HuH-7 (cell line): ENCODE data around the gene ARGFX.
"Not testable (repeated sequence)": the region's sequence is repeated elsewhere in the genome, so short reads cannot be mapped to it uniquely, and the experiment has no call there.

Experiments used
- DNase-seq: peaks from one replicate; pipeline ENCODE4 v3.0.0; 2011; ENCODE audit warnings: low spot score

Gene ARGFX

GRCh38 chr3:121567649-121568048 is at the start of gene ARGFX:
TSS of gene ARGFX (plus strand) at chr3:121567949. CDS start at chr3:121570714, 2,765 bp downstream.
- no peak for DNase-seq

GRCh38 chr3:121517953-121518655 is 49.6 kb upstream of the ARGFX start:
- DNase-seq = no peak

GRCh38 chr3:121520510-121520909 is 47.2 kb upstream of the ARGFX start:
- no peak for DNase-seq

- DNase-seq = no peak
Measured at GRCh38 chr3:121529308-121529707, 38.4 kb upstream of the ARGFX start.

- no peak for DNase-seq
Measured at GRCh38 chr3:121531269-121531668, 36.5 kb upstream of the ARGFX start.

- no peak for DNase-seq
Measured at GRCh38 chr3:121542924-121543323, 24.8 kb upstream of the ARGFX start.

GRCh38 chr3:121545049-121545573 is 22.6 kb upstream of the ARGFX start:
- DNase-seq = peak; percentile 40

- DNase-seq = peak; percentile 90
Measured at GRCh38 chr3:121545574-121546455, 21.9 kb upstream of the ARGFX start, which contains the start of gene POLQ. TSS of gene POLQ (minus strand) at chr3:121545988. CDS start at chr3:121545877, 111 bp downstream.

GRCh38 chr3:121552379-121552778 is 15.4 kb upstream of the ARGFX start:
- DNase-seq = peak; percentile 62

- DNase-seq = no peak
Measured at GRCh38 chr3:121552797-121553196, 15.0 kb upstream of the ARGFX start.

- DNase-seq = no peak
Measured at GRCh38 chr3:121557426-121557934, 10.3 kb upstream of the ARGFX start.

- DNase-seq = no peak
Measured at GRCh38 chr3:121562148-121562547, 5.6 kb upstream of the ARGFX start.

- no peak for DNase-seq
Measured at GRCh38 chr3:121566773-121567172, 976 bp upstream of the ARGFX start.

GRCh38 chr3:121574449-121574848 is 6.7 kb downstream of the ARGFX start:
- DNase-seq = no peak

GRCh38 chr3:121581691-121582090 is 13.9 kb downstream of the ARGFX start:
- DNase-seq = no peak

- DNase-seq = no peak
Measured at GRCh38 chr3:121584418-121584817, 16.7 kb downstream of the ARGFX start.

- no peak for DNase-seq
Measured at GRCh38 chr3:121592856-121593702, 25.3 kb downstream of the ARGFX start, which contains the start of gene FBXO40. TSS of gene FBXO40 (plus strand) at chr3:121593379. CDS start at chr3:121620576, 27,197 bp downstream.

- not testable (repeated sequence) for DNase-seq
Measured at GRCh38 chr3:121593806-121594205, 26.1 kb downstream of the ARGFX start.

- no peak for DNase-seq
Measured at GRCh38 chr3:121594850-121595249, 27.1 kb downstream of the ARGFX start.

GRCh38 chr3:121595765-121596406 is 28.1 kb downstream of the ARGFX start:
- DNase-seq = no peak

GRCh38 chr3:121598564-121598963 is 30.8 kb downstream of the ARGFX start:
- no peak for DNase-seq
